HG03460 (cell line): ENCODE data around the gene JCAD.
A peak's percentile ranks its signal among the peaks of the same experiment; 100 is the strongest.
"Not testable (repeated sequence)": the region's sequence is repeated elsewhere in the genome, so short reads cannot be mapped to it uniquely, and the experiment has no call there.

Experiments used
- ATAC-seq: cut with Tn5 transposase; IDR thresholded peaks from one replicate; pipeline ENCODE4 v1.9.1; 2021; ENCODE audit not compliant: unreplicated experiment

Gene JCAD

DNA sequence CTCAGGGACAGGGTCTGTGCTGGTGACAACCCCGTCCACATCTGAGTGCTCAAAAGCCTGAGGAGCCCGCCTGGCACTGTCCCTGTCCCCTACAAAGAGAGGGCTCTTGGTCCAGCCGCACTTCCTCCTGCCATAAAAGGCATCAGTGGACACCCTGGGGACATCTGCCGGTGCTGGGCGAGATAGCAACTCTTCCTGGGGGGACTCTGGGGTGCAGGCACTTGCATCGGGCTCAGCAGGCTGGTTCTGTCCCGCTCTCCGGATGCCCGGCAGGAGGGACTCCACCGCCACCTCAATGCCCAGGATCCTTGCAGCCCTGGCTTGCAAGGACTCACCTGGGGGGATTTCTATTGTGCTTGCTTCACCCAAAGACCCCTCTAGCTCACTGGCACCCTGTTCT, 32.8 kb downstream of the JCAD start:
- ATAC-seq = no peak

- ATAC-seq = no peak
Measured at GRCh38 chr10:30026080-30026479, 33.3 kb downstream of the JCAD start.

GRCh38 chr10:30025428-30025827, 34.0 kb downstream of the JCAD start:
- not testable (repeated sequence) for ATAC-seq

- no peak for ATAC-seq
Measured at GRCh38 chr10:30022590-30022989, 36.8 kb downstream of the JCAD start.

GRCh38 chr10:30019468-30019867, 39.9 kb downstream of the JCAD start:
- no peak for ATAC-seq

GRCh38 chr10:30018496-30018895, 40.9 kb downstream of the JCAD start:
- ATAC-seq = no peak

- no peak for ATAC-seq
Measured at GRCh38 chr10:30017966-30018365, 41.4 kb downstream of the JCAD start.

DNA sequence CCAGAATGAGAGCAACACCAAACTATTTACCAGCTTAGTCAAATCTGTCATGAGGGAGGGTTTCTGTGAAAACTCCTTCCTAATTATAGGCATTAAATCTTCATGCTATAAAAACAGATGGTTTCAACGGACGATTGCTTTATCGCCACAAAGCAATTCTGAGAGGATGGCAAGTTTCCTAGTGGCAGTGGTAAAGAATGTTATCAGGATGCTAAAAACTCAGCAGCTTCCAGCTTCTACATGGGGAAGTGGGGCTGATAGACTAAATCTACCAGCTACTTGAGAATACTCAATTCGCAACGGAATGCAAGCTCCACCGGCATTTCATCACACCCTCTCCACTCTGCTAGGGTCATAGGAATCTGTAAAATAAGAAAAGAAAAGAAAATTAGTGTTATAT, 41.8 kb downstream of the JCAD start:
- no peak for ATAC-seq

GRCh38 chr10:30014511-30014910, 44.9 kb downstream of the JCAD start:
- ATAC-seq = no peak

GRCh38 chr10:30013757-30014156, 45.6 kb downstream of the JCAD start:
- no peak for ATAC-seq

GRCh38 chr10:30011956-30012647, 47.3 kb downstream of the JCAD start:
- ATAC-seq = no peak

GRCh38 chr10:30011396-30011795, 48.0 kb downstream of the JCAD start:
- ATAC-seq = no peak

- ATAC-seq = no peak
Measured at GRCh38 chr10:30007406-30007805, 52.0 kb downstream of the JCAD start.

DNA sequence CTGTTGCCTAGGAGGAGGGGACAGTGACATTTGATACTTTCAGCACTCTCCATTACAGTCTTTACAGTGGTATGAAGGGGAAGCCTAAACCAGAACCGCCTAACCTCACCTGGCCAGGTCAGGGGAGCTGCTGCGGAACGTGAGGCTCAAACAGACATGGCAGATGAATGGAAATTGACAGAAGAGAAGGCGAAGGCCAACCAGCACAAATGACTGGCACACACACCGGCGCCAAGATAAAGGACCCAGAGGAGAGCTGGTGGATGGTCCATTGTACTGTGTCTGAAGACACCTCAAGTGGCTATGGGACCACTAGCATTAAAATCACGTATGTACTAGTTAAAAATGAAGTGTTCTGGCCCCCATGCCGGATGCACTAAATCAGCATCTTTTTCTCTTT, 53.0 kb downstream of the JCAD start:
- ATAC-seq = no peak

GRCh38 chr10:30005116-30005515, 54.3 kb downstream of the JCAD start:
- ATAC-seq = not testable (repeated sequence)

- no peak for ATAC-seq
Measured at GRCh38 chr10:30002426-30003266, 56.7 kb downstream of the JCAD start.

DNA sequence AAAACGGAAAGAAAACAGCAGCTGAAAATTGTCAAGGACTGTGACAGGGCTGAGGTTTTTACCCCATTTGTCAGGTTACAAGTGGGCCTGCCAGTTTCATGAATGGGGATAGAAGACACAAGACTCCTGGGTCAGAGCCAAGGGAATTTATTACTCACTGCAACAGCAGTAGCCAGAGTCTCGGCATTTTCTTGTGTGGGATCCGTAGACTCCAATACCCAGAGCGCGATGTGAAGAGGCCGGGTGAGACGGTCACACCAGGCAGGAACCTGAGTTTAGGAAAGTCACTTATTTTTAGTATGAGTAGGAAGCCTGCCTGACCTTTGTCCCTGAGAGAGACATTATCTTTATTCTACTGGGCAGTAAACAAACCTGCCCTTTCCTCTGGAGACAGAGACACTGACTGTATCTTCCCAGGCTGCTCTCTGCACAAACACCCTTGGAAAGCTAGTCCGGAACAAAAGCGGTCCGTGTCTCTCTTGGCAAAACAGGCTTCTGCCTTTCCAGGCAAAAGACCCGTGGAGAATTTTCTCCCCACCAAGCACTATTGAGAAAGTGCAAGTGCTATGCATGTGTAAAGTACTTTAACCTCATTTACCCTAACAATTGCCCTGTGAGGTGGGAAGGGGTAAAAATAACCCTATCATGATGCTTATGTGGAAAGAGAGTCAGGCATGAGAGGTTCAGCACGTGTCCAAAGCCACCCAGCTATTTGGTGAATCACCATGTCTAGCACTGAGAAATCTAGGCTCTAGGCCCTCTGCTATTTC, 58.4 kb downstream of the JCAD start:
- no peak for ATAC-seq

- ATAC-seq = peak; percentile 74
Measured at GRCh38 chr10:29998142-29998808, 61.1 kb downstream of the JCAD start.

- ATAC-seq = no peak
Measured at GRCh38 chr10:29994811-29995210, 64.6 kb downstream of the JCAD start.

DNA sequence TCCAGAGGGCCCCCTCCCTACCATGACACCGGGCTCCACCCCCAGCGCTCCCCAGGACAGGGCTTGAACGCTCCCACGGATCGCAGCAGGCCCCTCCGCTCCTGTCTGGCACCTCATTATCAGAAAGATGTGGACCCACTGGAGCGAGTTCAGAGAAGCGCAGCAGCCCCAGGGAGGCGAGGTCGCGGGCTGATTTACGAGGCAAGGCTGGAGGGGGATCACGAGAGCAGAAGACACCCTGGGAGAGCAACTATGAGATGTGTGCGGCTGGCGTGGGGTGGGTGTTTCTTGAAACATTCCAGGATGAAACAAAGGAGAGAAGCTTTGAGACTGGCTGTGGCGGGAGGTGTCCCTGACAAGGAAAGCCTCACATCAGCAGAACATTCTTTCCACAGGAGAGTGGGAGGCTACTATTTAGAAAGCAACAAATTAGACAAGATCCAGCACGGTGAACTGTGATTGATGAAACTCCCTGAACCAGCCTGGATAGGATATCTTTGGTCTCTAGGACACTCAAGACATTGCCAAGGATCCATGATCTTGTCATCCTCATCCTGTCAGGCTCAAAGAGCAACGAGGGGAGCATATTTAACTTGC, 66.0 kb downstream of the JCAD start:
- ATAC-seq = no peak

DNA sequence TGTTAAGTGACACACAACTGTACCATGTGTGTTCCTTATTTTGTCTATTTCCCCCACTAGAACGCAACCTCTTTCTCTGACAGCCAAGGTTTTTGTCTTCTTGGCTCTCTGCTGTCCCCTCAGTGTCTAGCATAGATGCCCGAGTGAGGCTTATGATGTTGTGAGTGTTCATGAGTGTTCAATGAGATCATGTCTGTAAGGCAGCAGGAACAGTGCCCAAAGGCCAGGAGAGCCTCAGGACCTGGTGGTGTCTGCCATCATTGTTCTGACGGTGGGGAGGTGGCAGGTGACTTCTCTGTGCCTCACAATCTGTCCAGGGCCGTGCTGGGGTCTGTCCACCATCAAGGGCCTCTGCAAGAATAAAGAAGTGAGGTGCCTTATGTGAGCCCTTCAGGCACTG, 66.5 kb downstream of the JCAD start:
- no peak for ATAC-seq
